Stimulated activated naive B cell treated with anti-CD40 and anti-IgM and Interleukin-4, amounts not matched to agents 10 μg/mL and 1 μg/mL and 100 μg/mL, for 72 hours (primary cell): Measurements from ENCODE around the gene RNU7-1.
A peak's percentile ranks its signal among the peaks of the same experiment; 100 is the strongest.

Experiments used
- ATAC-seq, 2 donors: fragments of 150-1000 bp; cut with Tn5 transposase; replicated peaks; 2 replicates each; pipeline ENCODE4 v1.10.0; 2021; ENCODE audit warnings: moderate library complexity in 1 of 2
- DNase-seq: peaks from one replicate; pipeline ENCODE4 v3.0.0; 2021
- H3K27ac Mint-ChIP-seq: one replicate; pipeline ENCODE4 v1.8.0; 2022; ENCODE audit warnings: mild to moderate bottlenecking, mixed read lengths
- H3K27me3 Mint-ChIP-seq, 2 donors: one replicate each; pipeline ENCODE4 v1.8.0; 2022; ENCODE audit warnings: mixed read lengths in 2 of 2
- H3K36me3 Mint-ChIP-seq, 2 donors: one replicate each; pipeline ENCODE4 v1.8.0; 2022; ENCODE audit warnings: mixed read lengths in 2 of 2, mild to moderate bottlenecking in 1 of 2
- H3K4me1 Mint-ChIP-seq, 2 donors: one replicate each; pipeline ENCODE4 v1.8.0; 2022; ENCODE audit warnings: mixed read lengths in 2 of 2, mild to moderate bottlenecking in 1 of 2
- H3K4me3 Mint-ChIP-seq, 2 donors: one replicate each; pipeline ENCODE4 v1.8.0; 2022; ENCODE audit warnings: mild to moderate bottlenecking in 2 of 2, mixed read lengths in 2 of 2, moderate library complexity in 1 of 2
- H3K9me3 Mint-ChIP-seq, 2 donors: one replicate each; pipeline ENCODE4 v1.8.0; 2022; ENCODE audit warnings: mixed read lengths in 2 of 2, mild to moderate bottlenecking in 1 of 2

The RNU7-1 gene

DNA sequence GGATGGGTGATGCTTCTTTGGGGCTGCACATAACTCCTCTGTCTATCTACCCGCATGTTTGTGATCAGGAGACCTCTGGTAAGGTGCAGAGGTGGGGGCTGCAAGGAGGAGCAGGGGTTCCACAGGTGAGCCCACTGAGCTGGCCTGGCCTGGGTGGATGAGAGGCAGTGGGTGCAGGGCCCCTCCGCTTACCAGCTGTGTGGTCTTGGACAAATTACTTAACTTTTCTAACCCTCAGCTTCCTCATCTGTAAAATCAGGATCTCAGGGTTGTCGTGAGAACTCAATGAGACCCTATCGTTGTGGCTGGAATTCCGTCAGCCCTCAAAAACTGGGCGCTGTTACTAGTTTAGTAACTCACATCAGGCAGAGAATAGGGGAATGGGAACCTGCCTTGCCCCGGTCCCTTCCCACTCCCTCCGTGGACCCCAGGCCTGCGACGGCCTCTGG is 15.0 kb downstream of the RNU7-1 start:
- H3K27me3 Mint-ChIP-seq: no peaks in the 10 kb centered on the region
- H3K36me3 Mint-ChIP-seq: peaks cover 72 to 92% of the 10 kb centered on the region in 2 donors
- H3K4me1 Mint-ChIP-seq: peaks cover 88 to 97% of the 10 kb centered on the region in 2 donors
- peak overlapping the region; percentile 98 for H3K27ac Mint-ChIP-seq
- DNase-seq (no peak), ATAC-seq (no peak)
- peak overlapping the region; percentile 89 for H3K4me3 Mint-ChIP-seq
- H3K9me3 Mint-ChIP-seq: no peaks in the 10 kb centered on the region

DNA sequence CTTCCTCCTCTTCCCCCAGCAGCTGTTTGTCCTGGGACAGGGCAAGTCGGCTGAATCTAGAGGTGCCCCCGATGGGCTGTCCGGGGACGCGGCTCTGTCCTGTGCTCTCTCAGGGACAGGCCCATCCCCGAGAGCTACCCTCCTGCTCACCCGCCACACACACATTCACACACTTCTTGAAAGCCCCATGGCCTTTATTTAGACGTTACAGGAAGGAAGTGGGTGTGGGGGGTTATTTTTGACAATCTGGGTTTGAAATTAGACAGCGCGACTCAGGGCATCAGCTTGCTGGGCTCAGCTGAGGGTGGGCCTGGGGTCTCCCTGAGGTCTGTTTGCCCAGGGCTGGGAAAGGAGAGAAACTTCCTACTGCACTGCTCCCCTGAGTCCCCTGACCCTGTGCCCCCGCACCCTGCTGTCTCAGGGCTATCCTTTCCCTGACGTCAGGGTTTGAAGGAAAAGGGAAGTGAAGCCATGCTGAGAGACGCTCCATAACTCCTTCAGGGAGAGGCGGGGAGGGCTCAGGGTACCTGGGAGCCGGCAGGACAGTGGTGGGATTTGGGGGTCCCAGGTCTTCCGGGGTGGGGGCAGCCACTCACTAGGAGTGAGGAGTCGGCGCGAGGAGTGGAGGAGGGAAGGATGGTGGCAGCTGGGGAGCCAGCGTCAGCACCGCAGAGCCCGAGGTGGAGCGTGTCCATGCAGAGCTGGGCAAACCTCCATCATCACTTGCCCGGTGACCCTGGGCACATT is 15.6 kb downstream of the RNU7-1 start:
- peak; percentile 68 to 71 for ATAC-seq

DNA sequence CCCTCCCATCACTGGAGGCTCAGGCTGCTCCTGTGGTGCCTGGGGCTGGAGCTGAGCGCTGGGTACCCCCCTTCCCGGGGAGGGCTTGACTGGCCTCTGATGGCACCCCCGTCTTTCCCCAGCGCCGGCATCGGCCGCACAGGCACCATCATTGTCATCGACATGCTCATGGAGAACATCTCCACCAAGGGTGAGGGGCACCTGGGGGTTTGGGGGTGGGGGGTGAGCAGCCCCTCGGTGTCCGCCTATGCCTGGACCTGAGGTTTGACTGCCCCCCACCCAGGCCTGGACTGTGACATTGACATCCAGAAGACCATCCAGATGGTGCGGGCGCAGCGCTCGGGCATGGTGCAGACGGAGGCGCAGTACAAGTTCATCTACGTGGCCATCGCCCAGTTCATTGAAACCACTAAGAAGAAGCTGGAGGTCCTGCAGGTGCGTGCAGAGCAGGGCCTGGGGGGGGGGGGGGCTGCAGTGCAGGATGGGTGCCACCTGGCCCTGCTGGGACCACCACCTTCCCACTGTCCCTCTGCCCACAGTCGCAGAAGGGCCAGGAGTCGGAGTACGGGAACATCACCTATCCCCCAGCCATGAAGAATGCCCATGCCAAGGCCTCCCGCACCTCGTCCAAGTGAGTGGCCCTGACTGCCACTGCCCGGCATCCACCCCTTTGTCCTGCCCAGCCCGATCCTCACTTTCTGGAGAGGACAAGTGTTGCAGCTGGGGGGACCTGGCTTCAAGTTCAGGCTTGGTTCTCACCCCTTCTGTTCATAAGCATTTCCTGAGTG is 16.4 kb downstream of the RNU7-1 start:
- Mint-ChIP-seq H3K27me3 (no peaks in the 10 kb centered on the region), H3K9me3 (no peaks in the 10 kb centered on the region), H3K4me1 (peaks cover 78 to 96% of the 10 kb centered on the region in 2 donors), H3K36me3 (peaks cover 60 to 82% of the 10 kb centered on the region in 2 donors), H3K27ac (peak overlapping the region; percentile 98), H3K4me3 (peak overlapping the region; percentile 89)
- DNase-seq (no peak), ATAC-seq (no peak)

More for the DNA sequence above, 15.6 kb downstream of the RNU7-1 start:
- peak overlapping the region; percentile 89 for H3K4me3 Mint-ChIP-seq
- peak; percentile 80 for DNase-seq
- H3K27ac Mint-ChIP-seq: peak overlapping the region; percentile 98
- H3K36me3 Mint-ChIP-seq: peaks cover 68 to 86% of the 10 kb centered on the region in 2 donors
- peaks cover 84 to 96% of the 10 kb centered on the region in 2 donors for H3K4me1 Mint-ChIP-seq
- H3K27me3 Mint-ChIP-seq: no peaks in the 10 kb centered on the region
- H3K9me3 Mint-ChIP-seq: no peaks in the 10 kb centered on the region

DNA sequence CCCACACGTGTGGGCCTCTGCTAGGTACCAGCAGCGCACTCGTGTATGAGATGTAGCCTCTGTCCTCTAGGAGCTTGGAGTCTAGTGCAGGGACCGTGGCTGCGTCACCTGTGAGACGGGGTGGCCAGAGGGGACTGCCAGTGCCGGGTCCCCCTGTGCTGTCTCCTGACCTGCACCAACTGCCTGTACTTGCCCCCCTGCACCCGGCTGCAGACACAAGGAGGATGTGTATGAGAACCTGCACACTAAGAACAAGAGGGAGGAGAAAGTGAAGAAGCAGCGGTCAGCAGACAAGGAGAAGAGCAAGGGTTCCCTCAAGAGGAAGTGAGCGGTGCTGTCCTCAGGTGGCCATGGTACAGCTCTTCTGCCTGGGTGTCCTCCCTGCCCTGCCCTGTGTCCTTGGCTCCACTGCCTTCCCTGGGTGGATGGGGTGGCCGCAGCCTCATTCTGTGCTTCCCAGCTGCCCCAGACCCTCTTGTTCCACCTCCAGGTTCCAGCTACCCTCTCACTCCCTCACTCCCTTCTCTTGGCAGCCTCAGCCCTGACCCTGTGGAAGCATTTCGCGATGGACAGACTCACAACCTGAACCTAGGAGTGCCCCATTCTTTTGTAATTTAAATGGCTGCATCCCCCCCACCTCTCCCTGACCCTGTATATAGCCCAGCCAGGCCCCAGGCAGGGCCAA is 17.1 kb downstream of the RNU7-1 start:
- Mint-ChIP-seq H3K9me3 (no peaks in the 10 kb centered on the region), H3K27me3 (no peaks in the 10 kb centered on the region), H3K27ac (peak overlapping the region; percentile 98), H3K4me3 (peak overlapping the region; percentile 89), H3K36me3 (peaks cover 62 to 82% of the 10 kb centered on the region in 2 donors), H3K4me1 (peaks cover 79 to 96% of the 10 kb centered on the region in 2 donors)
- ATAC-seq (peak; percentile 4 to 15), DNase-seq (peak; percentile 7)

DNA sequence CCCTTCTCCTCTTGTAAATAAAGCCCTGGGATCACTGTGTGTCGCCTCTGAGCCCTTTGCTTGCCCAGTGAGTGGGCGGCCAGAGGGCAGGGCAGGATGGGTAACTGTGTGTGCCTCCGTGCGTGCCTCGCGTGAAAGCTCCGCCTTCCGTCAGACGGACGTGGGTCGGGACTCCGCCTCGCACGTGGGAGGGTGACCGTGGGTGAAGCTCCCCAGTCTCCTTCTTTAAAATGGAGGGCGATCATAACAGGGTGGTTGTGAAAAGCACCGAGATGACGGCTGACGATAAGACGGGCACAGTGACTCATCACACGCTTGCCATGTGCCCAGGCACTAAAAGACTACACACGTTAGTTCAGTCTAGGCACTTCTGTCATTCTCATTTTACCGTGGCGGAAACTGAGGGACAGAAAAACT is 17.7 kb downstream of the RNU7-1 start:
- ATAC-seq (peak; percentile 52 to 54), DNase-seq (peak; percentile 89)
- no peaks in the 10 kb centered on the region for H3K9me3 Mint-ChIP-seq
- H3K4me1 Mint-ChIP-seq: peaks cover 76 to 95% of the 10 kb centered on the region in 2 donors
- H3K4me3 Mint-ChIP-seq: peak overlapping the region; percentile 89
- H3K36me3 Mint-ChIP-seq: peaks cover 60 to 81% of the 10 kb centered on the region in 2 donors
- H3K27ac Mint-ChIP-seq: peak overlapping the region; percentile 98
- H3K27me3 Mint-ChIP-seq: no peaks in the 10 kb centered on the region

DNA sequence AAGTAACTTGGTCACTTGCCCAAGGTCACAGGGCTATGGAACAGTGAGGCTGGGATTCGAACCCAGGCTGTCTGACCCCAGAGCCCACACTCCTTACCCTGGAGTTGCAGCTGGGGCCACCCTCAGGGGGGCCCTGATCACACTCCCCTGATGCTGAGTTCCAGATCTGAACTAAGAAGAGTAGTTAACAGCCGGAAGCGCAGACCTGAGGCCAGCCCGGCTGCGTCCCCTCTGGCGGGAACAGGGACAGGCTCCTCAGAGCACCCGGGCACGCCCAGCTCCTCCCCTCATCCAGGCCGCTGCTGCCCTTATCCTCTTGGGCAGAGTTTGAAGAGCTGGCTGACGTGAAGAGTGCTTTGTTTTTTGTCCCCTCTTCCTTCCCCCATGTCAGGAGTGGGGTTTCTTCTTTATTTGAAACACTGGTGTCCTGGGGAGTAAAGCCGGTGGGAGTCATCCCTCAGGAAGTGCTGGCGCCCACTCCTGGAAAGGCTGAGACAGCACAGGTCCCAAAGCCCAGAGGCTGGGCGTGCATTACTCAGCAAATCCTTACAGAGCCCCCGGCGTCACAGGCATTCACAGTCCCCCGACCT is 18.2 kb downstream of the RNU7-1 start:
- DNase-seq (no peak), ATAC-seq (peak; percentile 13 to 16)
- peaks cover 73 to 95% of the 10 kb centered on the region in 2 donors for H3K4me1 Mint-ChIP-seq
- peak overlapping the region; percentile 98 for H3K27ac Mint-ChIP-seq
- no peaks in the 10 kb centered on the region for H3K27me3 Mint-ChIP-seq
- H3K9me3 Mint-ChIP-seq: no peaks in the 10 kb centered on the region
- H3K4me3 Mint-ChIP-seq: peak overlapping the region; percentile 89
- H3K36me3 Mint-ChIP-seq: peaks cover 57 to 79% of the 10 kb centered on the region in 2 donors

DNA sequence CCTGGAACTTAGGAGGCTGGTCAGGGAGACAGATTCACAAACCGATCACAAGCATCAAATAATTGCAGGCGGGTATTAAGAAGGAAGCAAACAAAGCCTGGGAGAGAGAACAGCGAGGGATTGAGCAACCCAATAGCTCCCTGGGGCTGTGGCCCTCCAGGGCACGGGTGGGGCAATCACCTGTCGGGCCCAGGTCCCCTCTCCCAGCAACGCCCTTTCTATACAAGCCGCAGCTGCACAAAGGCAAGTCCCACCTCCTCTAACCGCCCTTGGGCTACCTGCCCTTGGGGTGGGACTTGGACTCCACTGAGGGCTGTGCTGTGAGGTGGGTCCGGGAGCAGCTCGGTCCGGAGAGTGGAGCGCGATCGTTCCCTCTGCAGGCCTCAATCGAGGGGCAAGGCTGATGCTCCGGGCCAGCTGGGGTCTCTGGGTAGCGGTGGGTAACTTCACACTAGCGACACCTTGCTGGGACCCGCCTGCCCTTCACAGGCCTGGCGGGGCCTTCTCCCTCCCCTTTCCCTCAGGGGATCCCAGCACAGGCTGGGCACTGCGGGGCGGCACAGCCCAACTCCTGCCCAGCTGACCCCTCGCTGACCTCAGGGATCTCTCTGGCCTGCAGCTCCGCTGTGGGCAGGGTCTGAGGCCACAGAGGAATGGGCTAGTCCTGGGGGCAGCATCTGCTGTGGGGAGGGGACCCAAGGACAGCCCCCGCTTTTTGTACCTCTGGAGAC is 18.8 kb downstream of the RNU7-1 start:
- peak overlapping the region; percentile 89 for H3K4me3 Mint-ChIP-seq
- ATAC-seq (no peak), DNase-seq (no peak)
- no peaks in the 10 kb centered on the region for H3K27me3 Mint-ChIP-seq
- peaks cover 71 to 90% of the 10 kb centered on the region in 2 donors for H3K4me1 Mint-ChIP-seq
- H3K36me3 Mint-ChIP-seq: peaks cover 54 to 73% of the 10 kb centered on the region in 2 donors
- H3K9me3 Mint-ChIP-seq: no peaks in the 10 kb centered on the region
- H3K27ac Mint-ChIP-seq: peak overlapping the region; percentile 98

DNA sequence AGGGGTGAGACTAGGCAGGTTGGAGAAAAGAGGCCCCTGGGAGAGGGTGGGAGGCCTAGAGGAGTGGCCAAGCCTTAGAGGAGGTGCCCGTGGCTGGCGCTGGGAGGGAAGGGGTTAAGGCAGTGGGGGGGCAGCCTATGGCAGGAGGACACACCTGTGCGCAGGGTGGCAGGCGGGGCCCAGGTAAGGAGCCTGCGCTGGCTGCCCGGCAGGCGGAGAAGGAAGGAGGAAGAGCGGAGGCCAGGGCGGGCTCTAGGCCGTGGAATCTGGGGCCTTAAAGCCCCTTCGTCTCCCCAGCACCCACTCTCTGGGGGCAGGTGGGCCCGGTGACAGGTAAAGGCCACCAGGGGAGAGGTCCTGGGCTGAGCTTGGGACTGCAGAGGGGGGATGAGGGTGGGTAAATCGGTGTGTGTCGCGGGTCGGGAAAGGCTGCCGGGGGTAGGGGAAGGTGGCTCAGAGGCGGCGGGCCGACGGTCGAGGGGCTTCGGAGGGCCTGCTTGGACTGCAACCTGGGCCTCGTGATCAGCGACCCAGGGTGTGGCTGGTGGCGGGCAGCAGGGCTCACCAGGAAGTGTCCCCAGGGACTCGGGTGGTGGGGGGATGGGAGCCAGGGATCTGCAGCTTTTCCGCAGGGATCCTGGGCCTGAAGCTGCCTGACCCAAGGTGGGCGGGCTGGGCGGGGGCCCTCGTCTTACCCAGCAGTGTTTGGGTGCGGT is 19.6 kb downstream of the RNU7-1 start:
- H3K4me1 Mint-ChIP-seq: peaks cover 68 to 90% of the 10 kb centered on the region in 2 donors
- no peak for ATAC-seq
- H3K9me3 Mint-ChIP-seq: no peaks in the 10 kb centered on the region
- peak overlapping the region; percentile 98 for H3K27ac Mint-ChIP-seq
- H3K27me3 Mint-ChIP-seq: no peaks in the 10 kb centered on the region
- peaks cover 55 to 71% of the 10 kb centered on the region in 2 donors for H3K36me3 Mint-ChIP-seq
- peak overlapping the region; percentile 2 to 33 for H3K4me3 Mint-ChIP-seq
- no peak for DNase-seq

DNA sequence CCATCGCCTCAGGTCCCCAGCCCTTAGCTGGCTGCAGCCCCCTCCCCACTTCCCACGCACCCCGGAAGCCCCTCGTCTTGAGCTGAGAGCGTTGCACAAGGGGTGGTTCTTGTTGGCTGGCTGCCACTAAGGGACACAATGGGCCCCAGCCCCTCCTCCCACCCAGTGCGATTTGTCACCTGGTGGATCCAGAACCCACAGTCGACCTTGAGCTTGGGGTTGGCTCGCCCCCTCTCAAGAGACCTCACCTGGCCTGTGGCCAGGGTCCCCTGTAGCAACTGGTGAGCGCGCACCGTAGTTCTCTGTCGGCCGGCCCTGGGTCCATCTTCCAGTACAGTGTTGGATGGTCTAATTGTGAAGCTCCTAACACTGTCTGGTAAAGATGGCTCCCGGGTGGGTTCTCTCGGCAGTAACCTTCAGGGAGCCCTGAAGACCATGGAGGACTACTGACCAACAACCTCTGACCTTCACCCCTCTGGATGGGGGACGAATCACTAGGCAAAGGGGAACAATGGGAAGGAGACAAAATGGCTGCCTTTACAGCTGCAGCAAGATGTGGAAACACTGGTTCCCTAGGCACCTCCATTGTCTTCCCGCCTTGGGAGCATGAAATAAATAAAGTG is 20.3 kb downstream of the RNU7-1 start:
- Mint-ChIP-seq H3K27me3 (no peaks in the 10 kb centered on the region), H3K27ac (peak overlapping the region; percentile 89), H3K9me3 (no peaks in the 10 kb centered on the region), H3K4me1 (peaks cover 66 to 90% of the 10 kb centered on the region in 2 donors), H3K36me3 (peaks cover 52 to 71% of the 10 kb centered on the region in 2 donors), H3K4me3 (no peak overlapping the region)
- ATAC-seq (no peak), DNase-seq (no peak)

DNA sequence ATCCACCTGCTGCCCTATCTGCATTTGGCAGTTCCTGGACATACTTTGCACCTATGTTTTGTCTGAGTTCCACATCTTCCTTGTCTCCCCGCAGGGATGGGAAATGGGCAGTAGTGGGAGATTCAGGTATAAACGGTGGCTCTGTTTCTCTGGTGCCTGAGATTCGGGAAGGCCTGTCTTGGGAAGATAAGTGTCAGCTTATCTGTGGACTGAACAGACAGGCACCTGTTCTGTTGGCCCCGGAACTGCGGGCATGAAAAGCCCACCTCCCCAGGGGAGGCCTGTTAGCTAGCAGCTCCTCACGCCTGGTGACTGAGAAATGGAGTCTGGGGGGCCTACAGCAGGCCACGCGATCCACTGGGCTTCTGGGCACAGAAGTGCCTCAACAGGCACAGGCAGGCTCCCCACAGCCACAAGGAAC is 21.0 kb downstream of the RNU7-1 start:
- H3K27ac Mint-ChIP-seq: peak overlapping the region; percentile 89
- no peaks in the 10 kb centered on the region for H3K9me3 Mint-ChIP-seq
- ATAC-seq: peak in 1 of 2 donors; percentile 1
- no peaks in the 10 kb centered on the region for H3K27me3 Mint-ChIP-seq
- H3K4me1 Mint-ChIP-seq: peaks cover 64 to 90% of the 10 kb centered on the region in 2 donors
- no peak for DNase-seq
- peaks cover 49 to 70% of the 10 kb centered on the region in 2 donors for H3K36me3 Mint-ChIP-seq
- no peak overlapping the region for H3K4me3 Mint-ChIP-seq

DNA sequence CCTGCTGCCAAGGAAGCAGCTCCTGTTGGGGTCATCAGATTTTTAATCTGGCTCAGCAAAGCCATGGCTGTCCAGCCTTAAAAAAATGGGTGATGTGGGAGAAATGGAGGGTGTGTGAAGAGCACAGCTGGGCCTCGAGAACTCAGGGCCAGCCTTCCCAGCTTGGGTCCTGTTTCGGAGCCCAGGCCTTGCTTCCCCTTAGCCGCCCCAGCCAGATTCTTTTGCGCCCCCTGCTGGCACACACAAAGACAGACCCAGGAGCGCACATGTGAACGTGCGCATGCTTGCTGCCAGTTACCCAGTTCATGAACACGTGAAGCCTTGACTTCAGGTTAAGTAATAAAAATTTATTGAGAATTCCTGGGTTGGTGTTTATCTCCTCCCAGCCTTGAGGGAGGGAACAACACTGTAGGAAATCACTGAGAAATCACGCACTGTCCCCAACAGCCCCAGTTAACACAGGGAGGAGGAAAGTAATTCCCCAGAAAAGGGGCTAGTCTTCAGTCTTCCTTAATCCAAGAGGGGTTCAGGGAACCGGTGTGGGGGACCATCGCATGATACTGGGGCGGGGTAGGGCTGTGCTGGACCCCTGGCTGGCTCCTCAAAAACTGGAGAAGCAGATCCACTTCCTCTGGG is 21.5 kb downstream of the RNU7-1 start:
- DNase-seq (peak; percentile 81), ATAC-seq (peak; percentile 55 to 63)
- Mint-ChIP-seq H3K9me3 (no peaks in the 10 kb centered on the region), H3K27ac (peak overlapping the region; percentile 89), H3K27me3 (no peaks in the 10 kb centered on the region), H3K36me3 (peaks cover 48 to 68% of the 10 kb centered on the region in 2 donors), H3K4me3 (no peak overlapping the region), H3K4me1 (peaks cover 58 to 85% of the 10 kb centered on the region in 2 donors)

DNA sequence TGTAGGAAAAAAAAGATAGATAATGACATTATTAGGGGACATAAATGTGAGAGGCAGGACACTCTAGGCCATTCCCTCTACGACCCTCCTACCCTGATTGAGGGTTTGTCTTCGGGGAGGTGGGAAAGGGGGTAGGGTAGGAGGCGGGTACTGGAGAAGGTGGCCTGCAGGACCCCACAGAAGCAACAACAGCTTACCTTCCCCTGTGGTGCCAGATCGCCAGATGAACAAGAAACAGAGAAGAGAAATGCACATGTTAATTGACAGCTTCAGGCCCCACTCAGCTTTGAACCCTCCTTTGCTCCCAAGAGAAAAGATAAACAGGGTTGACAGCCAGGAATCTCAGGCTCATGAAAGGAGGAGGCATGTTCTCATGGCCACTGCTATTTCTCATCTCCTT is 22.1 kb downstream of the RNU7-1 start:
- Mint-ChIP-seq H3K36me3 (peaks cover 43 to 64% of the 10 kb centered on the region in 2 donors), H3K27me3 (no peaks in the 10 kb centered on the region), H3K4me1 (peaks cover 53 to 81% of the 10 kb centered on the region in 2 donors), H3K4me3 (no peak overlapping the region), H3K27ac (peak overlapping the region; percentile 89), H3K9me3 (no peaks in the 10 kb centered on the region)
- ATAC-seq: no peak
- DNase-seq: no peak
